Measurements from ENCODE around the gene GLIS2. TPM values are rescaled to one million over a fixed set of nuclear protein-coding genes. Genes with fewer than 3 reads are reported as not detected.
"Not testable (repeated sequence)": the region's sequence is repeated elsewhere in the genome, so short reads cannot be mapped to it uniquely, and the experiment has no call there.

The GLIS2 gene
- total and polyA plus RNA-seq, 12 donors, result 6.9 to 16.9 (median 13.9) TPM

GRCh38 chr16:4330277-4330874, 14.5 kb downstream of the GLIS2 start:
- DNase-seq (peak; percentile 84 to 89), ATAC-seq (peak; percentile 54 to 72 (median 63))
- H3K27ac ChIP-seq, result peak overlapping the region in 7 of 10 donors; percentile 88 to 99 (median 95)
- H3K4me3 ChIP-seq, result no peak overlapping the region
- peaks cover 0 to 36% (median 24%) of the 10 kb centered on the region in 9 donors for H3K36me3 ChIP-seq
- peaks cover 0 to 4% (median 0%) of the 10 kb centered on the region in 7 donors for H3K27me3 ChIP-seq
- peaks cover 33 to 54% (median 47%) of the 10 kb centered on the region in 9 donors for H3K4me1 ChIP-seq
- 46 to 53% methylated on average over 14 of the region's 14 CpGs for WGBS, 2 donors
- TF ChIP-seq, protein P1, sequence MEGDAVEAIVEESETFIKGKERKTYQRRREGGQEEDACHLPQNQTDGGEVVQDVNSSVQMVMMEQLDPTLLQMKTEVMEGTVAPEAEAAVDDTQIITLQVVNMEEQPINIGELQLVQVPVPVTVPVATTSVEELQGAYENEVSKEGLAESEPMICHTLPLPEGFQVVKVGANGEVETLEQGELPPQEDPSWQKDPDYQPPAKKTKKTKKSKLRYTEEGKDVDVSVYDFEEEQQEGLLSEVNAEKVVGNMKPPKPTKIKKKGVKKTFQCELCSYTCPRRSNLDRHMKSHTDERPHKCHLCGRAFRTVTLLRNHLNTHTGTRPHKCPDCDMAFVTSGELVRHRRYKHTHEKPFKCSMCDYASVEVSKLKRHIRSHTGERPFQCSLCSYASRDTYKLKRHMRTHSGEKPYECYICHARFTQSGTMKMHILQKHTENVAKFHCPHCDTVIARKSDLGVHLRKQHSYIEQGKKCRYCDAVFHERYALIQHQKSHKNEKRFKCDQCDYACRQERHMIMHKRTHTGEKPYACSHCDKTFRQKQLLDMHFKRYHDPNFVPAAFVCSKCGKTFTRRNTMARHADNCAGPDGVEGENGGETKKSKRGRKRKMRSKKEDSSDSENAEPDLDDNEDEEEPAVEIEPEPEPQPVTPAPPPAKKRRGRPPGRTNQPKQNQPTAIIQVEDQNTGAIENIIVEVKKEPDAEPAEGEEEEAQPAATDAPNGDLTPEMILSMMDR (IDR thresholded peaks at IDR 0.05), result peak; percentile 94 to 99 (median 97)
- H3K9me3 ChIP-seq, result no peaks in the 10 kb centered on the region
- intact Hi-C loops (cut with DNase I), result loop anchor here in 8 of 10 donors (1.0 to 10.0 kb wide), 9 partner anchors 42 to 348 kb away; no protein-coding TSS in a partner anchor

- intact Hi-C loops (cut with DNase I), result loop anchor here in 6 of 10 donors (5.0 to 10.0 kb wide), 6 partner anchors 45 to 350 kb away; no protein-coding TSS in a partner anchor
- DNase-seq, result no peak
- no peaks in the 10 kb centered on the region for H3K9me3 ChIP-seq
- 88 to 90% methylated on average over 14 of the region's 14 CpGs for WGBS, 2 donors
- peaks cover 0 to 4% (median 0%) of the 10 kb centered on the region in 7 donors for H3K27me3 ChIP-seq
- H3K4me1 ChIP-seq, result peaks cover 24 to 37% (median 33%) of the 10 kb centered on the region in 9 donors
- no peak overlapping the region for H3K27ac ChIP-seq
- H3K36me3 ChIP-seq, result peaks cover 0 to 53% (median 30%) of the 10 kb centered on the region in 9 donors
- no peak for ATAC-seq
- TF ChIP-seq, protein P1 (IDR thresholded peaks at IDR 0.05), result no peak
- H3K4me3 ChIP-seq, result no peak overlapping the region
Observed at GRCh38 chr16:4332083-4332482, 16.2 kb downstream of the GLIS2 start.

DNA sequence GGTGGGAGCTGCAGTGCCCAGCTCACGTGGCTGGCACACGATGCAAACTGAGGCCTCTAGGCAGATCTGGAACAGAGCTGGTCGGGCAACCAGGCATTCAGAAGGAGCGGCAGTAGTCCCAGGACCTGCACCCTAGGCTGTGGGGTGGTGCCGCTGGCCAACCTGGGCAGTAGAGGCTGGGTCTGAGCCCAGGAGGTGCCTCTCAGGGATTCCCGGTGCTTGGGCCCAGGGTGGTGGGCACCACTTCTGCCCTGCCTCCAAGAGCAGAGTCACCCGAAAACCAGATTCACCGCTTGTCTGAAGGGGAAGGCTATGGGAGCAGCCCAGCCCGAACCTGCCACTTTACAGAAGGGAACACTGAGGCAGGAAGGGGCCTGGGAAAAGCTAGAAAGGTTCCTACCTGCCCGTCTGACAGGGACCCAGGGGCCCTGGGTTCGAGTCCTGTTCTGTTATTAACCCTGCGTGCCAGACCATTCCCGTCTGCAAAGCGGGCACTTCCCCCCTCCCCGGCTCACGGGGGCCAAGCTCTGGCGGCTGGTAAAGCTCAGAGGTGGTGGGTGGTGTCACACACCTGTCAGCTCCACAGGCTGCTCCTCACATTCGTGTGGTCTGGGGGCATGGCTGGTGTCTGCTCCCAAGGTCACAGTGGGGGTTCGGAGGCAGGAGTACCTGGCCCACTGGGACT, 16.9 kb downstream of the GLIS2 start:
- no peak for DNase-seq
- intact Hi-C loops (cut with DNase I), result loop anchor here in 6 of 10 donors (5.0 to 10.0 kb wide), 6 partner anchors 45 to 350 kb away; no protein-coding TSS in a partner anchor
- WGBS, 2 donors, result 86% methylated on average over 19 of the region's 19 CpGs
- TF ChIP-seq, protein P1 (IDR thresholded peaks at IDR 0.05), result no peak
- no peaks in the 10 kb centered on the region for H3K9me3 ChIP-seq
- no peak overlapping the region for H3K27ac ChIP-seq
- no peak for ATAC-seq
- H3K4me3 ChIP-seq, result no peak overlapping the region
- H3K4me1 ChIP-seq, result peaks cover 22 to 31% (median 29%) of the 10 kb centered on the region in 9 donors
- peaks cover 0 to 60% (median 32%) of the 10 kb centered on the region in 9 donors for H3K36me3 ChIP-seq
- peaks cover 0 to 4% (median 0%) of the 10 kb centered on the region in 7 donors for H3K27me3 ChIP-seq

DNA sequence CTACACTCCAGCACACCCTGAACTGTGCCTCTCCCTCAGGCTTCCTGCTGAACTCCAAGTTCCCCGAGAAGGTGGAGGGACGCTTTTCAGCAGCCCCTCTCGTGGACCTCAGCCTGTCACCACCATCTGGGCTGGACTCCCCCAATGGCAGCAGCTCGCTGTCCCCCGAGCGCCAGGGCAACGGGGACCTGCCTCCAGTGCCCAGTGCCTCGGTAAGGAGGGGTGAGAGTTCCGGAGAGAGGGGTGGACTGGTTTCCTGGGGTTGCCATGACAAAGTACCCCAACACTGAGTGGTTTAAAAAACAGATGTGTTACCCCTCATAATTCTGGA, 17.4 kb downstream of the GLIS2 start:
- peaks cover 0 to 65% (median 33%) of the 10 kb centered on the region in 9 donors for H3K36me3 ChIP-seq
- peaks cover 18 to 29% (median 25%) of the 10 kb centered on the region in 9 donors for H3K4me1 ChIP-seq
- H3K4me3 ChIP-seq, result no peak overlapping the region
- TF ChIP-seq, protein P1 (IDR thresholded peaks at IDR 0.05), result no peak
- H3K9me3 ChIP-seq, result no peaks in the 10 kb centered on the region
- ATAC-seq (no peak), DNase-seq (no peak)
- no peak overlapping the region for H3K27ac ChIP-seq
- no peaks in the 10 kb centered on the region for H3K27me3 ChIP-seq
- WGBS, 2 donors, result 69 to 82% methylated on average over 9 of the region's 9 CpGs
- intact Hi-C loops (cut with DNase I), result loop anchor here in 6 of 10 donors (5.0 to 10.0 kb wide), 6 partner anchors 46 to 351 kb away; no protein-coding TSS in a partner anchor

- intact Hi-C loops (cut with DNase I), result loop anchor here in 6 of 10 donors (5.0 to 10.0 kb wide), 6 partner anchors 46 to 351 kb away; no protein-coding TSS in a partner anchor
- not testable (repeated sequence) for H3K9me3 ChIP-seq, DNase-seq, H3K27me3 ChIP-seq, ATAC-seq, H3K27ac ChIP-seq, H3K4me3 ChIP-seq
- 94 to 95% methylated on average over 9 of the region's 9 CpGs for WGBS, 2 donors
- Histone ChIP-seq H3K36me3 (peaks cover 0 to 69% (median 33%) of the 10 kb centered on the region in 9 donors), H3K4me1 (peaks cover 14 to 29% (median 21%) of the 10 kb centered on the region in 9 donors)
Observed at GRCh38 chr16:4333714-4334113, 17.8 kb downstream of the GLIS2 start.

Data from heart right ventricle (tissue), 16 donors.